Forelimb muscle (tissue), 1 donor: ENCODE results near the gene PAK5. TPM values are rescaled to one million over a fixed set of nuclear protein-coding genes. Genes with fewer than 3 reads are reported as not detected.

ENCODE experiments used
- DNase-seq: peaks from one replicate; pipeline ENCODE4 v3.0.0-alpha.2; 2013; ENCODE audit warnings: low read depth
- polyA plus RNA-seq: library from polyadenylated mRNA; unstranded; fragments of 120-200 nt; gene quantifications from one replicate; pipeline ENCODE4 v1.2.1, GENCODE V29; 2013; ENCODE audit not compliant: insufficient read length

The PAK5 gene
- polyA plus RNA-seq, 1 donor, result 0.14 TPM

- DNase-seq, result no peak
These were observed 49.7 kb downstream of the PAK5 start for GRCh38 chr20:9789131-9789530.

- DNase-seq, result no peak
These were observed 63.7 kb downstream of the PAK5 start for GRCh38 chr20:9775176-9775575.

- no peak for DNase-seq
These were observed 68.9 kb downstream of the PAK5 start for GRCh38 chr20:9769954-9770353.

- no peak for DNase-seq
These were observed 77.4 kb downstream of the PAK5 start for GRCh38 chr20:9761476-9761875.

GRCh38 chr20:9759392-9759791 lies 79.5 kb downstream of the PAK5 start:
- DNase-seq, result no peak

GRCh38 chr20:9758752-9759151 lies 80.1 kb downstream of the PAK5 start:
- no peak for DNase-seq

GRCh38 chr20:9756660-9757059 lies 82.2 kb downstream of the PAK5 start:
- no peak for DNase-seq

- no peak for DNase-seq
These were observed 83.6 kb downstream of the PAK5 start for GRCh38 chr20:9755301-9755700.

GRCh38 chr20:9744551-9744950 lies 94.3 kb downstream of the PAK5 start:
- DNase-seq, result no peak

GRCh38 chr20:9743871-9744270 lies 95.0 kb downstream of the PAK5 start:
- no peak for DNase-seq

- DNase-seq, result no peak
These were observed 96.1 kb downstream of the PAK5 start for GRCh38 chr20:9742821-9743220.

GRCh38 chr20:9741996-9742395 lies 96.9 kb downstream of the PAK5 start:
- no peak for DNase-seq

- DNase-seq, result no peak
These were observed 98.4 kb downstream of the PAK5 start for GRCh38 chr20:9740486-9740885.

GRCh38 chr20:9739991-9740390 lies 98.9 kb downstream of the PAK5 start:
- no peak for DNase-seq

- no peak for DNase-seq
These were observed 102.5 kb downstream of the PAK5 start for GRCh38 chr20:9736373-9736772.

GRCh38 chr20:9723501-9724202 lies 115.2 kb downstream of the PAK5 start:
- no peak for DNase-seq

GRCh38 chr20:9711872-9712271 lies 127.0 kb downstream of the PAK5 start:
- DNase-seq, result no peak

- DNase-seq, result no peak
These were observed 128.2 kb downstream of the PAK5 start for GRCh38 chr20:9710685-9711084.

- DNase-seq, result no peak
These were observed 133.0 kb downstream of the PAK5 start for GRCh38 chr20:9705722-9706476.

- no peak for DNase-seq
These were observed 139.7 kb downstream of the PAK5 start for GRCh38 chr20:9699181-9699580.

GRCh38 chr20:9689041-9689440 lies 149.8 kb downstream of the PAK5 start:
- DNase-seq, result no peak

- DNase-seq, result no peak
These were observed 152.0 kb downstream of the PAK5 start for GRCh38 chr20:9686866-9687265.

- no peak for DNase-seq
These were observed 152.4 kb downstream of the PAK5 start for GRCh38 chr20:9686455-9686854.
